Measurements from ENCODE around the gene ADAMTS18.

GRCh38 chr16:77374384-77374783 lies 60.5 kb downstream of the ADAMTS18 start:
- TF ChIP-seq CTCF (conservative IDR thresholded peaks at IDR 0.05) (no peak), EZH2 (IDR thresholded peaks at IDR 0.05; ENCODE audit: low read depth) (no peak)
